ENCODE data around the gene CTNNA3. TPM values are rescaled to one million over a fixed set of nuclear protein-coding genes. Genes with fewer than 3 reads are reported as not detected.

Gene CTNNA3
- total and polyA plus RNA-seq, 2 of the 4 experiments (the other 2 are of a cell fraction): 0.19 to 0.90 TPM

GRCh38 chr10:66792441-66792840 is 903.6 kb downstream of the CTNNA3 start:
- Histone ChIP-seq H2BK5ac (ENCODE audit: low read depth, low read length, poor library complexity, severe bottlenecking) (no peak overlapping the region), H3K79me1 (ENCODE audit: low read depth in 1 of 2, low read length in 2 of 2) (no peaks in the 10 kb centered on the region), H4K91ac (ENCODE audit: insufficient read depth, low read depth, low read length) (no peak overlapping the region), H3K9me3 (ENCODE audit: control insufficient read depth, insufficient read depth, low read length) (no peaks in the 10 kb centered on the region), H2AFZ (replicated peaks; ENCODE audit: low read length, poor library complexity) (no peak overlapping the region), H2BK15ac (ENCODE audit: low read depth, low read length) (no peak overlapping the region), H3K4ac (ENCODE audit: low read depth, low read length) (no peak overlapping the region), H3K4me3 (ENCODE audit: insufficient read depth, low read depth, low read length) (no peak overlapping the region), H3K9ac (ENCODE audit: low read depth, low read length) (no peak overlapping the region), H3K14ac (replicated peaks; ENCODE audit: low read depth, low read length) (no peak overlapping the region), H3K4me1 (ENCODE audit: control insufficient read depth, insufficient read depth, low read length) (no peaks in the 10 kb centered on the region), H3K18ac (ENCODE audit: low read depth, low read length) (no peak overlapping the region), H4K8ac (ENCODE audit: low read depth in 2 of 2, low read length in 2 of 2) (no peak overlapping the region), H3K9me1 (ENCODE audit: insufficient read depth, low read length) (no peaks in the 10 kb centered on the region), H2AK5ac (ENCODE audit: low read depth, low read length) (no peak overlapping the region), H2BK20ac (ENCODE audit: low read depth, low read length) (no peak overlapping the region), H4K5ac (ENCODE audit: low read depth, low read length) (no peak overlapping the region), H2BK120ac (ENCODE audit: low read depth, low read length) (no peak overlapping the region), H2AK9ac (replicated peaks; ENCODE audit: low read depth, low read length, poor library complexity) (no peak overlapping the region), H3K27ac (ENCODE audit: insufficient read depth, low read length) (no peak overlapping the region), H3K27me3 (ENCODE audit: control insufficient read depth, insufficient read depth, low read length) (no peaks in the 10 kb centered on the region), H4K20me1 (ENCODE audit: insufficient read depth, low read length) (no peaks in the 10 kb centered on the region), H3K4me2 (ENCODE audit: low read depth, low read length) (no peak overlapping the region), H3K56ac (ENCODE audit: extremely low read depth, insufficient read depth, low read length) (no peak overlapping the region), H3K36me3 (ENCODE audit: control insufficient read depth, insufficient read depth, low read length) (no peaks in the 10 kb centered on the region), H3K23ac (ENCODE audit: low read depth, low read length) (no peak overlapping the region)
- DNase-seq: no peak
- dilution Hi-C loops (cut with HindIII; ENCODE audit: low sequenced_read_pairs, unreplicated experiment): no loop called here
- intact Hi-C loops (cut with micrococcal nuclease): no loop called here
- CTCF ChIA-PET: no interaction called here
- ATAC-seq (ENCODE audit: low read depth): no peak
- no peak for TF ChIP-seq MXI1 (IDR thresholded peaks at IDR 0.05; ENCODE audit: borderline replicate concordance, low read depth, low read length)
- no peak for TF ChIP-seq NFE2L2 (IDR thresholded peaks at IDR 0.05; ENCODE audit: low read depth, low read length)
- TF ChIP-seq SMC3 (IDR thresholded peaks at IDR 0.05; ENCODE audit: low read depth, low read length): no peak
- in situ Hi-C loops (cut with MboI; ENCODE audit: low sequenced_read_pairs): no loop called here
- BruUV-seq (replicated peaks): no TSS peak
- POLR2A ChIA-PET (ENCODE audit: unreplicated experiment): no interaction called here
